DMS53 (cell line): ENCODE data around the gene FXYD5.

ENCODE experiments used
- DNase-seq: peaks from one replicate; lab custom pipeline; 2025; lab: John Stamatoyannopoulos, UW

FXYD5 gene, protein sequence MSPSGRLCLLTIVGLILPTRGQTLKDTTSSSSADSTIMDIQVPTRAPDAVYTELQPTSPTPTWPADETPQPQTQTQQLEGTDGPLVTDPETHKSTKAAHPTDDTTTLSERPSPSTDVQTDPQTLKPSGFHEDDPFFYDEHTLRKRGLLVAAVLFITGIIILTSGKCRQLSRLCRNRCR

DNA sequence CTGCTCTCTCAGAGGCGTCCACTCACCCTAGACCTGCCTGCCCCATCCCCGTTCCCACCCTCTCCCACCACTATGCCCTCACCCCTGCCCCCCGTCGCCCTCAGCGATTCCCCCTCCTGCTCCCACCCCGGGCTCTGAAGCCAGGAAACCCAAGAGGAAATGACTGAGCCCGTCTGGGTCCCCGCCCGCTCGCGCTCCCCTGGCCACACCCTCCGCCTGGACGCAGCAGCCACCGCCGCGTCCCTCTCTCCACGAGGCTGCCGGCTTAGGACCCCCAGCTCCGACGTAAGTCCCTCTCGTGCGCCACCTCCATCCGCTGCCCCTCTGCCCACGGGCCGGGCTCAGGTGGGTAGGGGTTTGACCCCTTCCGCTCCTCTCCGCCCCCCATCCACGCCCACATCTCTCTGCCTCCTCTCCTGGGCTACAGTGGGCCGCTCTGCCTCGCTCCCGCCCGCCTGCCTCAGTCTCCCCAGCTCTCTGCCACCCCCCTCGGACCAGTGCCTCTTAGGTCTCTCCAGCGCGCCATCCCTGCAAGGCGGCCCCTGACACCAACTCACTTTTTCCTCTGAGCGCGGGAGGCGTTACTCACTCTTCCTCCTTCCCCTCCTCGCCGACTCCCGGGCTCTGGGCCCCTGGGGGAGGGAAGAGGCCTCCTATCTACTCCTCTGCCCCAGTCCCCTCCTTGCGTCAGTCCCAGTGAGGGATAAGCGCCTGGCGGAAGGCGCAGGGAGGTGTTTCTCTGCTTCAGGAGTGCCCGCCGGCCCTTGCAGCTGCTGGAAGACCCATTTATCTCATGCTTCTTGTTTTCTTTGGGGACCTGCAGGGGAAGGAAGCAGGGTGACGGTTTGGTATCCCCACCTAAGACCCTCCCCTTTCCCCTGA lies at the start of gene FXYD5:
Gene FXYD5, plus strand, starts transcription at position 211 of the 882 bp plus-strand sequence. CDS start 816 bp downstream, outside the sequence.
- peak; percentile 86 for DNase-seq

DNA sequence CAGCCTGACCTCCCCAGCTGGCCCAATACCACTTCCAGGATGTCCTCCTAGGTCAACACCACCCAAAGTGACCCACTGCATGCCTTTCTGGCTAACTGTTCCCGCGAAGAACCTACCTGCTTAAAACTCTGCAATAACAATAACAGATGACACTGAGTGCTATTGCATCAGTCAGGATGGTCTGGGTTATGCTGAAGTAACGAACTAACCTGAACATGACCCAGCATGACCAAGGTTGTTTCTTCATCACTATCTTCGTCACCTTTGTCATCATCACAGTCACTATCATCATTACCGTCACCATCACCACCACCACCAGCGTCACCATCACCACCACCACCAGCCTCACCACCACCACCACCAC lies 49.5 kb upstream of the FXYD5 start:
- DNase-seq = no peak

DNA sequence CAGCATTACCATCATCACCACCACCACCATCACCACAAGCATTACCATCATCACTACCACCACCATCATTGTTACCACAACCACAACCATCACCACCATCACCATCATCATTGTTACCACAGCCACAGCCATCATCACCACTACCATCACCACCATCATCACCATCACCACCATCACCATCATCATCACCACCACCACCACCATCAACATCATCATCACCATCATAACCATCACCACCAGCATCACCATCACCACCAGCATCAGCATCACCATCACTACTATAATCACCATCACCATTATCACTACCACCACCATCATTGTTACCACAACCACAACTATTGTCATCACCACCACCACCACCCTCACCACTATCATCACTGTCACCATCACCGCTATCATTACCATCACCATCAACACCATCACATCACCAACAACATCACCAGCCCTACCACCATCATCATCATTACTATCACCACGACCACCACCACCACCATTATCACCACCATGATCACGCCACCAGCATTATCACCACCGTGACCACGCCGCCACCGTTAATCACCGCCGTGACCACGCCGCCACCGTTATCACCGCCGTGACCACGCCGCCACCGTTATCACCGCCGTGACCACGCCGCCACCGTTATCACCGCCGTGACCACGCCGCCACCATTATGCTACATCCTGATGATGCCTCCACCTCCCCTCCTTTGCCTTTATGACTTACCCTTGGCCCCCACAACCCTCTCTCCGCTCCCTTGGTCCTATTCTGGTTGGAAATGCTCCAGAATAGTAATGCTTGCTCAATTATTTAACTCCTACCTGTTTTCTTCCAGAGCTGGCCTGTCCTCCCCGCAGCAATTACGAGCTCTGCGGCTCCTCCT lies 48.9 kb upstream of the FXYD5 start:
- no peak for DNase-seq

DNA sequence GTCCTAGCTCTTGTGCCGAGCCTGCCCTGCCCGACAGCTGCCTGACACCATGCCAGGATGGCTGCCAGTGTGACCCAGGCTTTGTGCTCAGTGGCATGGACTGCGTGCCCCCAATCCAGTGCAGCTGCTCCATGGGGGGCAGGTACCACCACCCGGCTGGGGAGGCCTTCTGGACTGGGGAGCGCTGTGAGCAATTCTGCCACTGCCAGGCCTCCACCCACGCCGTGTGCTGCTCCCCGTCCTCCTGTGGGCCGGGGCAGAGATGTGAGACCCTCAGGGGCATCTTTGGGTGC lies 48.3 kb upstream of the FXYD5 start:
- DNase-seq = no peak

DNA sequence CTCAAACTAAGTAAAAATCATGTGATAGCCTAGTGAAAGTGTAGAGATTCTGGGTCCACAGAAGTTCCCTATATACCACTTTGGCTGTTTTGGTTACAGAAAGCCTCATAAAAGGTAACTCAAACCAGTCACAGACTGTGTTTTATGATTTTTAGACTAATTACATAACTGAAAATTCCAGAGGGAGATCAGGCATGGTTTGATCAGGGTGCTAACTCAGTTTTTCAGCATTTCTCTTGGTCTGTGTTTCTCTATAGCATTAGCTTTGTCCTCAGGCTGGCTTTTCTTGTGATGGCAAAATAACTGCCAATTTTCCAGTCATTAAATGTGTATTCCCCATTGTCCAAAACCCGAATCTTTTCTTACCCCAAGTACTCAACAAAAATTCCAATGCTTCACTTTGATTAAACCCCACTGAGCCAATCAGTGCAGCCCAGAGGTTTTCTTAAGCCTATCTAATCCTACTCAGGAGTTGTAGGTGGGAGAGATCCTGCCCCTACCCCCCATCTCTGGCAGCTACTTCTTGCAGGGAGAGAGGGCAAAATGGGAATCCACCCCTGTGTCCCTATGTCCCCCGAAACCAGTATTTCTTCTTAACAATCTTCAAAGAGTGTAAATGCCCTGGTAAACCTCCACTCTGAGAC lies 47.5 kb upstream of the FXYD5 start:
- no peak for DNase-seq

DNA sequence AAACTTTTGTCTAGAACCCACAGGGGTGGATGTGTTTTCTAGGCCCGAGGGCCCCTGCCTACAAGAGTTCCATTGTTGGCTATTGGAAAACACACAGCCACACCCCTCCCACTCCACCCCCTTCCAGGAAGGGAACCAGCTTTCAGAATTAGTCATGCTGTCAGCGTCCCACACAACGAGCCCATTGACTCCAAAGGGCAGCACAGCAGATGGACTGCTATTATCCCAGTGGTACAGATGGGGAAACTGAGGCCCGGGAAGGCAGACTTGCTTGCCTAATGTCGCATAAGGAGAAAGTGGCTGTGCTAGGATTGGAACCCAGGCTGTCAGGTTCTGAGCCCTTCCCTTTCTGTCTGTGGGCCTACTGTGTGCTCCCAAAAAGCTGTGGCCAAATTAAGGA lies 47.0 kb upstream of the FXYD5 start:
- peak; percentile 32 for DNase-seq

DNA sequence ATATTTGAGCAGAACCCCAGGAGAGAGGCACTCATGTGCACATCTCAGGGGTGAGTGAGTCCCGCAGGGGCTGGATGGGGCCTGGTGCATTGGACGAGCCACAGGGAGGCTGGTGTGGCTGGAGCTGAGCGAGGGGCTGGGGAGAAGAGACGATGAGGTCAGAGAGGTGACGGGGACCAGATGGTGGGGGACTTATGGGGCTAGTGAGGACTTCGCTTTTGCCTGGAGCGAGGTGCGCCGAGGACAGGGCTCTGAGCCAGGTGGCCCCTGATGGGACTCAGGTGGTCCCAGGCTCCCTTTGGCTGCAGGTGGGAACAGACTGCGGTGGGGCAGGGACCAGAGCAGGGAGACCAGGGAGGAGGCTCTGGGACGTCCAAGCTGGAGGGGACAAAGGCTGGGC lies 45.8 kb upstream of the FXYD5 start:
- DNase-seq = no peak

DNA sequence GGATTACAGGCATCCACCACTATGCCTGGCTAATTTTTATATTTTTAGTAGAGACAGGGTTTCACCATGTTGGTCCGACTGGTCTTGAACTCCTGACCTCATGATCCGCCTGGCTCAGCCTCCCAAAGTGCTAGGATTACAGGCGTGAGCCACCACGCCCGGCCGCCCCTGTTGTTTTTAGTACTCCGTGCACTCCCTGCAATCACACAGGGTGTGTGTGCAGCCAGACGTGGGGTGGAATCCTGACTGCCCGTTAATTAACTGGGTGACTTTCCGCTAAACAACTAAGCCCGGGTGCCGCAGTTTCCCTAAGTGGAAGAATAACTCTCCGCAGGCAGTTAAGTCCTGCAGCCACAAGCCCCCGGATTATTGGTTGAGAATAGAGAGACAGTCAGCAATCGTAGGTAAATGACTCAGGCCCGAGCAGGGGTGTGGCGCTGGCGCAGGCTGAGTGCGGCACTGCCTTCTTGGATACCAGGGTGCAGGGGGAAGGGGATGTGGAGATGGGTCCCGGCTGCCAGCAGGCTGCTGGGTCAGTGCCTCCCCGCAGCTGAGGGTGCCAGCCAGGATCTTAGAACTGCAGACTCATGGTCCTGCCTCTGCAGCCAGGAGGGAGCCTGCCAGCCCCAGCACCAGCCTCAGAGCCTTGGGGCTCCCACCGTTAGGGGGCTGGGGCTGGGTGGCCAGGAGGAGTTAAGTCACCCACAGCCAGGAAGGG lies 45.0 kb upstream of the FXYD5 start:
- DNase-seq = no peak

DNA sequence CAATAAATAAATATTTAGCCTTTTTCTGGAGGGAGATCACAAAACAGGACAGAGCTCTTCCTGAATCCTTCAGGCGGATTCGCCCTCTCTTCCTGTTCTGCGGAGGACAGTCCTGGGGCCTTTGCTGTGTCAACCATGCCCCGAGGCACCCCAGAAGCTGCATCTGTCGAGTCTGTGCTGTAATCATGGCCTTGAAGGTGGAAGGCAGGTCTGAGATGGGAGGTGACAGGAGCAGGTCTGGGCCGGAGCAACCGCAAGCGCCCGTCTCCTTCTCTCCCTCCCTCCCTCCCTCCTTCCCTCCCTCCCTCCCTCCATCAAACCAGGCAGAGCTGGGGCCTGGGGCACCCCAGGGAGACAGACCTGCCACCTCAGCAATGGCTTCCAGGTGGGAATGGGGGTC lies 43.6 kb upstream of the FXYD5 start:
- no peak for DNase-seq

DNA sequence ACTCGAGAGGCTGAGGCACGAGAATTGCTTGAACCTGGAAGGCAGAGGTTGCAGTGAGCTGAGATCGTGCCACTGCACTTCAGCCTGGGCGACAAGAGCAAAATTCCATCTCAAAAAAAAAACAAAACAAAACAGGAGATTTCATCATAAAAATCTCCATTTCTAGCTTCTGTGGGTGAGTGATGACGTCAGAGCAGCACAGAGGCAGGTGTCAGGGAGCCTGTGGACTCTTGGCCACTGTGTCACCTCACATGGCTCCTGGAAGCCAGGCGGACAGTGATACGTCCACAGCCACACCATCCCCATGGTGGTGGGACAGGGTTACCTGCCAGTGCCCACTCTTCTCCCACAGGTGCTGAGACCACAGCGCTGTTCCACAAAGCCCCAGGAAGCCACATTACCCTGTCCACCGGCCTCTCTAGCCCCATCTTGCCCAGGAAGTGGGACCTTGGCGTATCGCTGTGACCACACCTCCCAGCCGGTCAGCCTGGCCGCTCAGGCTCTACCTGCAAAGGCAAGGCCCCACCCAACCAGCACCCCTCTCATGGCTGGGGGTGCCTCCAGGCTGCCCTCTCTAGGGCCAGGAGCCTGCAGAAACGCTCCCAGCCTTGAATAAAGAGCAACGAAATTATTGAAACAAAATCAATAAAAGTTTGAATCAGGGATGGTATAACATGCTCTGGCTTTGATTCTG lies 41.4 kb upstream of the FXYD5 start:
- peak; percentile 47 for DNase-seq

DNA sequence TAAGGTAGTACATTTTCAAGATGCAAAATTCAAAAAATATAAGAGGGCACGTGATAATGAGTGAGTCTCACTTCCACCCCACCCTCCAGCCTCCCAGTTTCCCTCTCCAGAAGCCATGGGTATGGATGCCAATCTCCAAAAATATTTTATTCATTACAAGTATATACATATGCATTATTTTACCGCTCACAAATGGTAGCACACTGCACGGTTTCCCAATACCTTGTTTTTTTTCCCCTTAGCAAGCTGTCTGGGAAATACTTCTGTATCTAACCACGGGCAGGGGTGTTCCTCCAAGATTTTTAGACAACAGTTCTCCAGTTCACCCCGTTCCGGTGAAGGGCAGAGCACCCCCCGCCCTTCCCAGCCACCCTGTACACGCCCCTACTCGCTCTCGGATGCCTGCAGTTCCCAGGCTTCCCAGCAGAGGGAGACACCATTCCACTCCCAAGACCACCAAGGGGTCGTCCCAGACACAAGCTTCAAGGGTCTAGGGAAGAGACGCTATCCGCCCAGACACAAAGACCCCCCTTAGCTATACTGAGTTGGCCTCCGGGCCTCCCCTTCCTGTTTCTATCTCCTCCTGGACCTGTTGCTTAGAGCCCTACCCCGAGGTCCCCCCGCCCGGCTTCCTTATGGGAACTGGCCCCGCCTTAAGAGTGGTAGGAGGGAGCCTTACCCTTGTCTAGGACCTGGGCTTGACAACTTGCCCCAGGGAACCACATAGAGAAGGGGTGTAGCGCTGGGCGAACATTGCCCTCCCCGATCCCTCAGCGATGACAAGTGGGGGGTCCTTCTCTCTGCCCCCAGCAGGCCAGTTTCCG lies 40.0 kb upstream of the FXYD5 start:
- DNase-seq = peak; percentile 68

DNA sequence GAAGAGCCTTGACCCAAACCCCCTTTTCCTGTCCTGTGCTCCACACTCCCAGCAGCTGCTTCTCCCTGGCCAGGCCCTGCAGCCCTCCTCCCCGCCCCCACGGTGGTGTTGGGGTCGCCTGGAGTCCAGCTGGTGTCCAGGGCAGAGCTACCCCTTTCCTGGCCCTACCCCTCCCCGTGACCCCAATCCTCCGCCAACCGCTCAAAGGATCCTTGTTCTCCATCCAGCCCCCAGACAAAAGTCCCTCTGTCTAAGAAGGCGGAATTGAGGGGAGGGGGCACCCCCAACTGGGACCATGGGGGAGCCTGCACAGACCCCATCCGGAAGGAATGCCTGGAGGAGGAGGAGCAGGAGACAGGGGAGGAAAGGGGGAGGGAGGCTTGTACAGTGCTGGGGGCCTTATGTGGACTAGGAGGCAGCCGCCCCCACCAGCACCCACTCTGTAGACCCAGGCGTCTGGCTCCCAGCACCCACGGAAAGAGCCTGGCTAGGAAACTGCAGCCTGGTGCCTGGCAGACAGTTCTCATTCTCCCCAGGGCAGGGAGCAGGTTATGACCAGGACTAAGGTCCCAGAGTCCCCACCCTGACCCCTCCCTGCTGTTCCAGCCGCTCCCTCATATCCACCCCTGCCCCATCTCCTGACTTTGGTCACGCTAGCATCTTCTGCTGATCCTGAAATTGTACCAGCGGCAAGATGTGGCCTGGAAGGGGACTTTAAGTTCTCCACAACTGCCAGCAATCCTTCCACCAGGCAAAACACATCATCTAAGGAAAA lies 39.2 kb upstream of the FXYD5 start, which contains the start of gene FXYD3:
Gene FXYD3, plus strand, starts transcription at position 647 of the 775 bp plus-strand sequence. CDS start 3,554 bp downstream, outside the sequence.
- no peak for DNase-seq

DNA sequence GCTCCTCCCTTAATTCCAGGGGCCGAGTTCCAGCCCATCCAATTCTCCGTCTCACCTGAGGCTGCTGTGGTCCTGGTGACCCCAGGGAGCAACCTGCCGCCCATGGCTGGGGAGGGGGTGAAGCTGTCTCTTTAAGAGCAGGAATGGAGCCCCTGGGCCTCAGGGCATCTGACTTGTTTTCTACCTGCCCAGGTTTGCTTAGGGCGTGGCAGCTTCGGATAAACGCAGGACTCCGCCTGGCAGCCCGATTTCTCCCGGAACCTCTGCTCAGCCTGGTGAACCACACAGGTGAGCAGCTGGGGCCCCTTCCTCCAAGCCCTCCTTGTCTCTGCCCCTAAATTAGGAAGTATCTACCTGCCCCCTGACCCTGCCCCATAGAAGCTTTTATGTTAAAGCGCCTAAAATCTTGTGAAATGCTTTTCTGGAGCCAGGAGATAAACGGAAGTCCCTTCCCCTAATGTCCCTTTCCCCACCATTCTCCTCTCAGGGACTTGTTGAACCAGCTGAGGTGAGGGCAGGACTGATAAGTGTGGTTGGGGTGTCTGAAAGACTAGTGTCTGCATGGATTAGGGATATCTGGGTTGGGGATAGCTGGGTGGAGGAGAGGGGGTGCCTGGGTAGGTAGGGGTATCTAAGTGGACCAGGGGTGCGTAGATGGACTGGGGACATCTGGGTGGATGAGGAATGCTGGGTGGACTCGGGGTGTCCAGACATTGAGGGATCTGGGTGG lies 38.3 kb upstream of the FXYD5 start:
- DNase-seq = peak; percentile 40

DNA sequence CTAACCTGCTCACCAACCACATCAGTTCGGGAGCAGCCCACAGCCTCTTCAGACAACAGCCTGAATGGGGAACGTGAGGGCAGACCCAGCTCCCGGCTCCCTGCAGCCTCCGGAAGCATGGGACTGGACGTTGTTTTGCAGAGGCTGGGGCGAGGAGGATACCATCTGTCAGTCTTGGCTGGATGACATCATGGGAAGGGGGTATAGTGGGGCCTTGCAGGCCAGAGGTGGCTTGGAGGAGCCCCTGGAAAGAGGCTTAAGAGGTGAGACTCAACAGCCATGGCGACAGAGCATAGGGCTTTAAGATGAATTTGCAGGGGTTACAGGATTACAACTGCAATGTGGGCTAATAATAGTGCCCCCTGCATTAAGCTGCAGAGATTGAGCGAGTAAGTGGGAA lies 37.4 kb upstream of the FXYD5 start:
- no peak for DNase-seq

DNA sequence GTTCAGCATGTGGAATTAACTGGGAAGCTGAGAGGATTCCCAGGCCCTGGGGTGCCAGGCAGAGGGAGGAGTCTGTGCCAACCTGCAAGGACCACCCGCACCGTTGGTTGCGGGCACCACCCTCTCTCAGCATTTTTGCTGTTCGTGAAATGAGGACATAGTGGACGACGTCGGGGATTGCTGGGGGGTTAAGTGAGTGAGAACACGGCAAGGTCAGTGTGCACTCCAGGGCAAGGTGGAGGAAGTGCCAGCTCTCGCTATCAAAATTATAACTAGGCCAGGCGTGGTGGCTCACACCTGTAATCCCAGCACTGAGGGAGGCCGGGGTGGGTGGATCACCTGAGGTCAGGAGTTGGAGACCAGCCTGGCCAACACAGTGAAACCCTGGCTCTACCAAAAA lies 36.7 kb upstream of the FXYD5 start:
- DNase-seq = no peak

DNA sequence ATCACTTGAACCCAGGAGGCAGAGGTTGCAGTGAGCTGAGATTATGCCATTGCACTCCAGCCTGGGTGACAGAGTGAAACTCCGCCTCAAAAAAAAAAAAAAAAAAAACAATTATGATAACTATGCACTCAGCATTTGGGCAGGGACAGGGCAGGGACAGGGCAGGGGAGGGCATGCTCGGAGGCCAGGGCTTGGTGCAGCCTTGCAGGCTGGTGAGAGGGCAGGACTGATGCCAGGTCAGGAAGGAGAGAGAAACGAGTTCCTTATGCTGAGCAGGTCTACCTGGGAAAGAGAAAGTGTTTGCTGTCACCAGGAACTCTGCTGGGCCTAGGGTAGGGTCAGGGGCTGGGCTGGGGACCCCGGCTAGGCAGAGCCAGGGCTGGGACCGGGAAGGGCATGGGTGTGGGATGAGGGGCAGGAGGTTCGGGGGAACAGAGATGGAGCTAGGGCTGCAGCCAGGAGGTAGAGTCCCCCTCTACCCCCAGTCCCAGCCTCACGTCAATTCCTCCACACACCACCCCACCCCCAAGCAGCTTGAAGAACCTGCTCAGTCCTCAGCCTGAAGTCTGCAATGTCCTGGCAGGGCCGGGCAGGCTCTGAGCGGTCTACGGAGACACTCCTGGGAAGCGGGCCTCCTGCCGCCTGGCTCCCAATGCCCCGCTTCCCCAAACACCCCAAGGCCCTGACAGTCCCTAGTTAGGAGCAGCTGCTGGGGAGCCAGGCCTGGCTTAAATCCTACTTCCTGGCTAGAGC lies 36.1 kb upstream of the FXYD5 start:
- no peak for DNase-seq

DNA sequence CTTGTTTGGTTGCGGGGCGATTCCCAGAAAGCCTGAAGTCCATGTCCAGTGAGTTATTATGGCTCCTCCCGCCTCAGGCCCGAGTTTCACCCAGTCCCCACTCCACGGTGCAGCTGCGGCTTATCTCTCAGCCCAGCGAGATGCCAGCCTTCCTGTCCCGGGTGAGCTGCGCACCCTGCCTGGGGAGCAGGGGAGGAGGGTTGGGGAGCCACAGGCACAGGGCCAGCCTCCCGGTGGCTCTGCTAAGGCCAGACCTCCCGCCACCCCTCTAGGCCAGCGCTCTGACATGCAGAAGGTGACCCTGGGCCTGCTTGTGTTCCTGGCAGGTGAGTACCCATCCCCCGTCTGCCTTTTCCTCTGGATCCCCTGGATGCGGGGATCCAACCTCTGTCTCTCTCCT lies 35.4 kb upstream of the FXYD5 start:
- no peak for DNase-seq
